OCI-LY1 (cell line): Measurements from ENCODE around the gene TCIRG1.
A peak's percentile ranks its signal among the peaks of the same experiment; 100 is the strongest.

ENCODE experiments used
- H2AFZ ChIP-seq: fragments of 200-600 bp; sonication (generic), shearing (Covaris generic); 2 replicates; pipeline ENCODE4 v1.6.0; 2014; ENCODE audit warnings: antibody characterized with exemption, mild to moderate bottlenecking, low read length
- H3F3A ChIP-seq: fragments of 200-600 bp; sonication (generic), shearing (Covaris generic); 2 replicates; pipeline ENCODE4 v1.6.0; 2014; ENCODE audit warnings: mild to moderate bottlenecking, antibody characterized with exemption, low read length, moderate library complexity; ENCODE audit not compliant: insufficient read depth
- H3K27ac ChIP-seq: fragments of 200-600 bp; sonication (generic); 2 replicates; pipeline ENCODE4 v1.5.1; 2014; ENCODE audit warnings: low read length, mixed run types, mild to moderate bottlenecking, low read depth; ENCODE audit not compliant: poor library complexity, severe bottlenecking
- H3K27me3 ChIP-seq: fragments of 200-600 bp; sonication (generic); 2 replicates; pipeline ENCODE4 v1.6.0; 2014; ENCODE audit warnings: antibody characterized with exemption, mild to moderate bottlenecking, low read length, moderate library complexity; ENCODE audit not compliant: insufficient read depth
- H3K36me3 ChIP-seq: fragments of 200-600 bp; sonication (generic); 2 replicates; pipeline ENCODE4 v1.6.1; 2014; ENCODE audit warnings: mild to moderate bottlenecking, antibody characterized with exemption, low read length, moderate library complexity, mixed read lengths; ENCODE audit not compliant: insufficient read depth
- H3K4me1 ChIP-seq: fragments of 200-600 bp; sonication (generic); 2 replicates; pipeline ENCODE4 v1.5.1; 2014; ENCODE audit warnings: mild to moderate bottlenecking, low read length, moderate library complexity; ENCODE audit not compliant: insufficient read depth, severe bottlenecking
- H3K4me2 ChIP-seq: fragments of 200-600 bp; sonication (generic), shearing (Covaris generic); 2 replicates; pipeline ENCODE4 v1.6.1; 2014; ENCODE audit warnings: low read length
- H3K4me3 ChIP-seq: fragments of 200-600 bp; sonication (generic); 2 replicates; pipeline ENCODE4 v1.5.1; 2014; ENCODE audit warnings: low read length, low read depth, mild to moderate bottlenecking, mixed read lengths; ENCODE audit not compliant: poor library complexity, severe bottlenecking
- H3K79me2 ChIP-seq: fragments of 200-600 bp; shearing (Covaris generic); 2 replicates; pipeline ENCODE4 v1.6.1; 2016; ENCODE audit warnings: mixed run types, low read length, mixed read lengths; ENCODE audit not compliant: insufficient read depth
- H3K9ac ChIP-seq: fragments of 200-600 bp; sonication (generic), shearing (Covaris generic); 2 replicates; pipeline ENCODE4 v1.6.1; 2014; ENCODE audit warnings: mild to moderate bottlenecking, low read length, mixed read lengths
- H3K9me2 ChIP-seq: fragments of 200-600 bp; sonication (generic), shearing (Covaris generic); 2 replicates; pipeline ENCODE4 v1.6.1; 2014; ENCODE audit warnings: low read depth, mild to moderate bottlenecking, low read length, mixed read lengths
- H3K9me3 ChIP-seq: fragments of 200-600 bp; shearing (Covaris generic); 2 replicates; pipeline ENCODE4 v1.6.1; 2014; ENCODE audit warnings: low read length, mixed read lengths
- H4K20me1 ChIP-seq: fragments of 200-600 bp; sonication (generic), shearing (Covaris generic); 2 replicates; pipeline ENCODE4 v1.6.0; 2016; ENCODE audit warnings: mild to moderate bottlenecking, low read length; ENCODE audit not compliant: insufficient read depth
- CTCF ChIP-seq: fragments of 200-600 bp; sonication (generic), shearing (Covaris generic); IDR thresholded peaks from 2 replicates; pipeline ENCODE4 v1.5.1; 2017; ENCODE audit warnings: mild to moderate bottlenecking, antibody characterized with exemption, low read length, moderate library complexity, mixed read lengths
- EZH2 ChIP-seq: fragments of 200-600 bp; sonication (generic), shearing (Covaris generic); IDR thresholded peaks from 2 replicates; pipeline ENCODE4 v1.8.0; 2017; ENCODE audit warnings: borderline replicate concordance, mixed run types, mild to moderate bottlenecking, antibody characterized with exemption, low read length, moderate library complexity, mixed read lengths

The TCIRG1 gene

DNA sequence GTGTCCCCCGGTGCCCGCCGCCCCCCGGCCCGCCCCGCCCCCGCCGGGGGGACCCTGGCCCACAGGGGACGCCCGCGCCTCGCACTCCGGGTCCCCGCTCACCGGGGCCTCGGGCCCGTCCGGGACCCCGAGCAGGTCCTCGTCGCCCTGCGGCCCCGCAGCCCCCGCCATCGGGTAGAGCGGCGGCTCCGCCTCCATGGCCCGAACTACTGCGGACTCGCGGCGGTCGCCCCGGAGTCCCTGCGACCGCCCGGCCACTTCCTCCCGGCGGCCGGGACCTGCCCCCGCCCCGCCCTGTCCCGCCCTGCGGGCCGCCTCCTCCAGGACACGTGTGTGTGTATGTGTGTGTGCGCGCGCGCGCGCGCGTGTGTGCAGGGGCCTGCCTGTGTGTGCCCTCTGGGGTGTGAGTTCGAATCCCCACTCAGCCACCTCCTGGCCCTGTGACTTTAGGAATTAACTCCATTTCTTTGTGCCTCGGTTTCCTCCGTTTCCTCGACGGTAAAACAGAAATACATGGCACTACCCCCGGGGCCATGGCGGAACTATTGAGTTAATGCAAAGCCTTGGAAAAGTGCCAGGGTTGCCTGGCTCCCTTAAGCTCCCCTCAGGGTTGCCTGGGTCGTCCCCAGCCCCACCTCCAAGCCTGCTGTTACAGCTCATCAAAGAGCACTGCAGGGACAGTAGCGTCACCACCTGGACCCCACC is 34.8 kb upstream of the TCIRG1 start, which contains the start of gene UNC93B1:
Gene UNC93B1, minus strand, starts transcription at position 252 of the 705 bp plus-strand sequence. Its CDS starts 54 bp downstream, at position 198.
- H2AFZ ChIP-seq, result no peak within 1 kb of the TSS
- H3K4me3 ChIP-seq, result peak within 1 kb of the TSS; percentile 80
- no peaks in the 10 kb centered on the region for H3K36me3 ChIP-seq
- no peaks in the 10 kb centered on the region for H3K79me2 ChIP-seq
- peaks cover 5% of the 10 kb centered on the region for H3F3A ChIP-seq
- no peaks in the 10 kb centered on the region for H3K9me2 ChIP-seq
- H3K9ac ChIP-seq, result peak within 1 kb of the TSS; percentile 76
- no peaks in the 10 kb centered on the region for H3K27me3 ChIP-seq
- no peaks in the 10 kb centered on the region for H3K9me3 ChIP-seq
- H3K4me1 ChIP-seq, result peaks cover 35% of the 10 kb centered on the region
- H4K20me1 ChIP-seq, result no peaks in the 10 kb centered on the region
- H3K27ac ChIP-seq, result peak within 1 kb of the TSS; percentile 88
- TF ChIP-seq EZH2, result no peak
- TF ChIP-seq CTCF, result no peak
- peak within 1 kb of the TSS; percentile 97 for H3K4me2 ChIP-seq

- H4K20me1 ChIP-seq, result no peaks in the 10 kb centered on the region
- H3K9me3 ChIP-seq, result no peaks in the 10 kb centered on the region
- no peak for TF ChIP-seq CTCF
- TF ChIP-seq EZH2, result no peak
- H2AFZ ChIP-seq, result no peak overlapping the region
- H3K4me2 ChIP-seq, result peak overlapping the region; percentile 97
- no peaks in the 10 kb centered on the region for H3K27me3 ChIP-seq
- H3K27ac ChIP-seq, result no peak overlapping the region
- peaks cover 5% of the 10 kb centered on the region for H3F3A ChIP-seq
- H3K4me1 ChIP-seq, result peaks cover 40% of the 10 kb centered on the region
- no peaks in the 10 kb centered on the region for H3K9me2 ChIP-seq
- peak overlapping the region; percentile 80 for H3K4me3 ChIP-seq
- peak overlapping the region; percentile 76; the same call in 1 of the 2 replicates for H3K9ac ChIP-seq
- no peaks in the 10 kb centered on the region for H3K36me3 ChIP-seq
- H3K79me2 ChIP-seq, result no peaks in the 10 kb centered on the region
Observed at GRCh38 chr11:68004551-68005335, 34.1 kb upstream of the TCIRG1 start.

GRCh38 chr11:68006606-68007166 is 32.1 kb upstream of the TCIRG1 start:
- Histone ChIP-seq H2AFZ (no peak overlapping the region), H3K27ac (no peak overlapping the region), H3K79me2 (no peaks in the 10 kb centered on the region), H3K9me3 (no peaks in the 10 kb centered on the region), H3F3A (peaks cover 5% of the 10 kb centered on the region), H4K20me1 (no peaks in the 10 kb centered on the region), H3K36me3 (no peaks in the 10 kb centered on the region), H3K4me2 (no peak overlapping the region), H3K4me1 (peaks cover 46% of the 10 kb centered on the region), H3K27me3 (no peaks in the 10 kb centered on the region), H3K9ac (no peak overlapping the region), H3K9me2 (no peaks in the 10 kb centered on the region), H3K4me3 (no peak overlapping the region)
- TF ChIP-seq CTCF (no peak), EZH2 (no peak)
